Lower lobe of right lung (tissue), 2 donors: ENCODE measurements around the gene RBM20. TPM values are rescaled to one million over a fixed set of nuclear protein-coding genes. Genes with fewer than 3 reads are reported as not detected.

Source experiments
- ATAC-seq, 2 donors: fragments of 200-7000 bp; cut with Tn5 transposase; one replicate each; pipeline ENCODE4 v1.9.1; 2020 to 2022; ENCODE audit warnings: mild to moderate bottlenecking in 2 of 2, moderate library complexity in 2 of 2
- DNase-seq: peaks from one replicate; pipeline ENCODE4 v3.0.0-alpha.2; 2020
- H3K27ac ChIP-seq: fragments of 200-600 bp; one replicate; pipeline ENCODE4 v1.8.0; 2022
- H3K27me3 ChIP-seq: fragments of 200-600 bp; one replicate; pipeline ENCODE4 v1.8.0; 2022; ENCODE audit warnings: low read depth
- H3K36me3 ChIP-seq: fragments of 200-600 bp; one replicate; pipeline ENCODE4 v1.8.0; 2022; ENCODE audit warnings: mild to moderate bottlenecking
- H3K4me1 ChIP-seq: fragments of 200-600 bp; one replicate; pipeline ENCODE4 v1.8.0; 2022
- H3K4me3 ChIP-seq: fragments of 200-600 bp; one replicate; pipeline ENCODE4 v1.8.0; 2022; ENCODE audit warnings: mild to moderate bottlenecking
- H3K9me3 ChIP-seq: fragments of 200-600 bp; one replicate; pipeline ENCODE4 v1.8.0; 2022
- CTCF ChIP-seq: fragments of 200-600 bp; IDR thresholded peaks from one replicate; pipeline ENCODE4 v1.8.0; 2022; ENCODE audit warnings: antibody characterized with exemption, mild to moderate bottlenecking
- intact Hi-C: fragments of 100-400 bp; cut with DNase I; formaldehyde crosslinking; loops from one replicate; pipeline ENCODE4 v1.11.0; 2022
- total RNA-seq: library from RNA; stranded (reverse); fragmentation: NEBNext Ultra II Directional; extraction: Animal tissue kit (Norgen Biotek cat#: 25700); gene quantifications from one replicate; pipeline ENCODE4 v1.2.1, GENCODE V29; 2021
- donor health status: DM: no; HTN: yes; CAD: no; lungs with severe emphysema.

Gene RBM20
- total RNA-seq, 1 donor from 2014 or later = 1.0 TPM

- no peaks in the 10 kb centered on the region for H3K36me3 ChIP-seq
- no peaks in the 10 kb centered on the region for H3K27me3 ChIP-seq
- TF ChIP-seq CTCF = no peak
- DNase-seq (no peak), ATAC-seq (no peak)
- peaks cover 8% of the 10 kb centered on the region for H3K9me3 ChIP-seq
- no peak overlapping the region for H3K27ac ChIP-seq
- no peak overlapping the region for H3K4me3 ChIP-seq
- intact Hi-C loops = loop anchor here (5.0 kb wide), 1 partner anchor 145 kb away; no protein-coding TSS in a partner anchor
- H3K4me1 ChIP-seq = no peaks in the 10 kb centered on the region
Observed at GRCh38 chr10:110746969-110747608, 103.0 kb downstream of the RBM20 start.

- Histone ChIP-seq H3K36me3 (no peaks in the 10 kb centered on the region), H3K9me3 (peaks cover 8% of the 10 kb centered on the region), H3K4me1 (no peaks in the 10 kb centered on the region), H3K4me3 (no peak overlapping the region), H3K27ac (peak overlapping the region; percentile 1), H3K27me3 (peaks cover 4% of the 10 kb centered on the region)
- DNase-seq = no peak
- no peak for ATAC-seq
- intact Hi-C loops = loop anchor here (5.0 kb wide), 1 partner anchor 144 kb away; no protein-coding TSS in a partner anchor
- TF ChIP-seq CTCF = no peak
Observed at GRCh38 chr10:110747609-110748464, 103.7 kb downstream of the RBM20 start.

- Histone ChIP-seq H3K27ac (no peak overlapping the region), H3K4me1 (no peaks in the 10 kb centered on the region), H3K4me3 (no peak overlapping the region), H3K36me3 (no peaks in the 10 kb centered on the region), H3K9me3 (peaks cover 8% of the 10 kb centered on the region), H3K27me3 (peaks cover 7% of the 10 kb centered on the region)
- TF ChIP-seq CTCF = no peak
- no peak for DNase-seq
- no peak for ATAC-seq
- intact Hi-C loops = loop anchor here (5.0 kb wide), 1 partner anchor 143 kb away; no protein-coding TSS in a partner anchor
Observed at GRCh38 chr10:110748970-110749369, 104.8 kb downstream of the RBM20 start.

GRCh38 chr10:110750931-110751330, 106.8 kb downstream of the RBM20 start:
- no peaks in the 10 kb centered on the region for H3K4me1 ChIP-seq
- ATAC-seq (no peak), DNase-seq (no peak)
- H3K9me3 ChIP-seq = peaks cover 8% of the 10 kb centered on the region
- intact Hi-C loops = no loop called here
- H3K4me3 ChIP-seq = no peak overlapping the region
- H3K36me3 ChIP-seq = no peaks in the 10 kb centered on the region
- peaks cover 9% of the 10 kb centered on the region for H3K27me3 ChIP-seq
- no peak overlapping the region for H3K27ac ChIP-seq
- no peak for TF ChIP-seq CTCF

GRCh38 chr10:110751850-110752249, 107.7 kb downstream of the RBM20 start:
- H3K9me3 ChIP-seq = peaks cover 8% of the 10 kb centered on the region
- ATAC-seq (no peak), DNase-seq (no peak)
- TF ChIP-seq CTCF = no peak
- H3K4me1 ChIP-seq = no peaks in the 10 kb centered on the region
- H3K27ac ChIP-seq = no peak overlapping the region
- H3K36me3 ChIP-seq = no peaks in the 10 kb centered on the region
- H3K27me3 ChIP-seq = peaks cover 15% of the 10 kb centered on the region
- intact Hi-C loops = no loop called here
- H3K4me3 ChIP-seq = no peak overlapping the region
